ENCODE results near the gene P4HB. TPM values are rescaled to one million over a fixed set of nuclear protein-coding genes. Genes with fewer than 3 reads are reported as not detected.

Gene P4HB
- total and polyA plus RNA-seq, 2 experiments from 2014 or later, result 206 to 620 TPM

- H3K27me3 Mint-ChIP-seq (ENCODE audit: insufficient read depth, low read depth, poor library complexity), result peaks cover 2% of the 10 kb centered on the region
- Histone ChIP-seq H3K4me2 (no peak overlapping the region), H3K27me3 (ENCODE audit: insufficient read depth) (no peaks in the 10 kb centered on the region), H3K79me2 (replicated peaks; ENCODE audit: insufficient read depth) (no peaks in the 10 kb centered on the region), H4K20me1 (replicated peaks; ENCODE audit: insufficient read depth) (peaks cover 6% of the 10 kb centered on the region; the same call in 1 of the 2 replicates), H3K27ac (ENCODE audit: low read depth) (no peak overlapping the region), H3F3A (replicated peaks; ENCODE audit: low read depth) (peaks cover 8% of the 10 kb centered on the region; the same call in 1 of the 2 replicates), H3K9me2 (ENCODE audit: insufficient read depth) (no peaks in the 10 kb centered on the region), H3K4me3 (no peak overlapping the region), H3K4me1 (ENCODE audit: insufficient read depth) (no peaks in the 10 kb centered on the region), H2AFZ (no peak overlapping the region), H3K36me3 (ENCODE audit: insufficient read depth) (peaks cover 7% of the 10 kb centered on the region; the same call in 1 of the 2 replicates)
- H3K4me3 Mint-ChIP-seq, result no peak overlapping the region
- ATAC-seq, result no peak
- no peaks in the 10 kb centered on the region; the same call in 2 of the 3 replicates for H3K4me1 Mint-ChIP-seq
- H3K9me3 Mint-ChIP-seq, result no peaks in the 10 kb centered on the region
- H3K36me3 Mint-ChIP-seq (ENCODE audit: low read depth), result peaks cover 34% of the 10 kb centered on the region
- TF ChIP-seq JUNB (IDR thresholded peaks at IDR 0.05; ENCODE audit: unreplicated experiment) (no peak), CREB1 (CRISPR knock-in tag; IDR thresholded peaks at IDR 0.05; ENCODE audit: low read depth) (no peak), CTCF (conservative IDR thresholded peaks at IDR 0.05; ENCODE audit: low read depth in 2 of 2) (no peak), EZH2phosphoT487 (IDR thresholded peaks at IDR 0.05; ENCODE audit: unreplicated experiment) (no peak), REST (IDR thresholded peaks at IDR 0.05; ENCODE audit: unreplicated experiment) (no peak), POLR2AphosphoS5 (IDR thresholded peaks at IDR 0.05; ENCODE audit: low read depth) (no peak), ZNF462 (CRISPR knock-in tag; IDR thresholded peaks at IDR 0.05) (no peak), EZH2 (IDR thresholded peaks at IDR 0.05; ENCODE audit: low read depth, unreplicated experiment) (no peak), ZNF114 (CRISPR knock-in tag; IDR thresholded peaks at IDR 0.05) (no peak), ZNF331 (CRISPR knock-in tag; IDR thresholded peaks at IDR 0.05; ENCODE audit: low read depth) (no peak), NANOG (IDR thresholded peaks at IDR 0.05; ENCODE audit: borderline replicate concordance) (no peak), STAT1 (IDR thresholded peaks at IDR 0.05; ENCODE audit: unreplicated experiment) (no peak)
- TF ChIP-seq, protein P1, sequence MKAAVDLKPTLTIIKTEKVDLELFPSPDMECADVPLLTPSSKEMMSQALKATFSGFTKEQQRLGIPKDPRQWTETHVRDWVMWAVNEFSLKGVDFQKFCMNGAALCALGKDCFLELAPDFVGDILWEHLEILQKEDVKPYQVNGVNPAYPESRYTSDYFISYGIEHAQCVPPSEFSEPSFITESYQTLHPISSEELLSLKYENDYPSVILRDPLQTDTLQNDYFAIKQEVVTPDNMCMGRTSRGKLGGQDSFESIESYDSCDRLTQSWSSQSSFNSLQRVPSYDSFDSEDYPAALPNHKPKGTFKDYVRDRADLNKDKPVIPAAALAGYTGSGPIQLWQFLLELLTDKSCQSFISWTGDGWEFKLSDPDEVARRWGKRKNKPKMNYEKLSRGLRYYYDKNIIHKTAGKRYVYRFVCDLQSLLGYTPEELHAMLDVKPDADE (IDR thresholded peaks at IDR 0.05), result no peak
- no peak overlapping the region for H3K27ac Mint-ChIP-seq
- no peak for DNase-seq (ENCODE audit: low spot score)
Observed at GRCh38 chr17:81845361-81845760, 15.0 kb downstream of the P4HB start.

Measured in GM23338 (cell line).